Smooth muscle cell of the brain vasculature (primary cell): ENCODE results near the gene PPARA.

Experiments
- DNase-seq: peaks from one replicate; pipeline ENCODE4 v3.0.0-alpha.2; 2012; ENCODE audit warnings: low read depth, low spot score

The PPARA gene

DNA sequence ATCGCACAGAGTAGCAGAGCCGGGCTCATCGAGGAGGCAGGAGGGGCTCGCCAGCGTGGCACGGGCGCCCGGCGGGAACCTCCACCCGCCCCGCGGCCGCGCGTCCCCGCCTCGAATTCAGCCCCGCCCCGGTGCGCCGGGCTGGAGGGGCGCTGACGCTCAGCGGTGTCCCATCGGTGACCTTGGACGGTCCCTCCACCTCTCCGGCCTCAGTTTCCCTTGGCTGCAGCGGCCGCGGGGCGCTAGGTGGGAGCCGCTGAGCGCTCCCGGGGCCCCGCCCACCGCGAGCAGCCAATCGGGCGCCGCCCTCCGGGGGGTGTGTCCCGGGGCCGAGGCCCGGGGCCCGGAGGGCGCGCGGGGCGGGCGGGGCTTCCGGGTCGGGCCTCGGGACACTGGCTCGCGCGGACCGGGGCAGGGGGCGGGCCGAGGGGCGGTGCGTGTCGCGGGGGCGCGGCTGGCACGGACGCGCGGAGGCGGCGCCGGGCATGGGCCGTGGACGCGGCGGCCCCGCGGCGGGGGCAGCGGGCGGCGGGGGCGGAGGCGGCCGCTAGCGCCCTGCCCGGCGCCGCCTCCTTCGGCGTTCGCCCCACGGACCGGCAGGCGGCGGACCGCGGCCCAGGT is at the start of gene PPARA:
Gene PPARA, plus strand, starts transcription at position 493 of the 621 bp plus-strand sequence. CDS start 47,858 bp downstream, outside the sequence.
- DNase-seq = no peak

DNA sequence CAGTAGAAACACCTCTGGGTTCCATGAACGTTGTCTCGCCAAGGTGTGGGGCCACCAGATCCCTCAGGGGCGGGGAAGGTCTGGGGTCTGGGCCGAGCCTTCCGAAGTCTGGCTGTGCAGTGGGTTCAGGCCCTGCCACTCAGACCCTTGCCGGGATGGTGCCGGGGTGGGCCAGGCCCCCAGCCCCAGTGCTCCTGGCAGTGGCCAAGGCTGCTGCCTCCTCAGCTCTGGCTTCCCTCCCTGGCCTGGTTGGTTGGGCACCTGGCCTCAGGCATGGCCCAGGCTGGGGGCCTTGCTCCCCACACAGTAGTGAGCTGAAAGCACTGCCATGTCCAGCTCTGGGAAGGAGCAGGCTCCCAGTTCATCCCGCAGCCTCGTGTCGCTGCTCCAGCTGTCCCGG is 48.2 kb upstream of the PPARA start:
- no peak for DNase-seq

DNA sequence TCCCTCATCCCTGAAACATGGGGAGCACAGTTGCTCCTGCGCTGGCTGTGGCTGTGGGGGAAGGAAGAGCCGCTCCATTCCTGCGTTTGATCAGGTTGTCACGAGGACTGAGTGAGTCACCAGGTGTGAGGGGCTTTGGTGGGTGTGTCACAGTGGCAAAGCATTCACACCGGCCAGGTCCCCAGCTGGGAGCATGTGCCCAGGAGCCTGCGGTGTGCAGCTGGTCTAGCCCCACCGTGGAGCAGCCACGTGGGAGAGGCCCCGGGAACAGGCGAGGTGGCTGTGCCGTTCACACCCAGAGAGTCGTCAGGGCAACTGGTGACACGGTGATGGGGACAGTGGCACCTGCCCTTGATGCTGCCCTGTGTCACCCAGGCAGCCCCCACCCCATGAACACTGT is 47.6 kb upstream of the PPARA start:
- DNase-seq = no peak

DNA sequence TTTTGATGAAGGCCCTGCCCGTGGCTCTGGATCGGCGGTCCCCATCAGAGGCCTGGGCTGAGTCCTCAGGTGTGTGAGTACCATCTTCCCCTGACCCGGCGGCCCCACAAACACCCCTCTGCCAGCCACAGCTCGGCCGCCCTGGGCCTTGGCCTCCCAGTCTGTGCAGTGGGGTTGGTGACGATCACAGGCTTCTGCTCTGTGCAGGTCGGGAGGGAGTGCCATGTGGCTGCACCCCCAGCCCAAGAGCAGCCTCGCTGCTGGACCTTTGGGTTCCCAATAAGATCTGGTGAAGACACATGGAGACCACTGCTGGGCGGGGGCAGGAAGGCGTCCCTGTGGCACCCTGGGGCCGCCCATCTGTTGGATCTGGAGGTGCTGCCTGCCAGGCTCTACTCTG is 47.1 kb upstream of the PPARA start:
- no peak for DNase-seq

DNA sequence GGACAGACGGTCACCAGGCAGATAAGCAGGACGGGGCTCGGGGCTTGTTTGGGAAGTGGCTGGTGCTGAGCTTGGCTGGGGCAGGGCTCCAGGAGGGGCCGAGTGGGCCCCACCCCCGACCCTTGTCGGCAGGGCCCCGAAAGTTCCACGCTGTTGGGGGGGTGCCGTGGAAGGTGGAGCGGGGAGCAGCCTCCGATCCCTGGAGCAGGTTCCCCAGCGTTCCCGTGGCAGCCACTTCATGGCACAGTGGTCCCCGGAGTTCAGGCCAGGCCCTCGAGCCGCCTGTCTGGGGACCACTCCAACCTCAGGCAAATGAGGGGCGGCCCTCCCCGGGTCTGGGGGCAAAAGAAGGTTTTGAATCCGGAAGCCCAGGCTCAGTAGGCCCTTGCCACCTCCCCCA is 46.7 kb upstream of the PPARA start:
- DNase-seq = no peak

DNA sequence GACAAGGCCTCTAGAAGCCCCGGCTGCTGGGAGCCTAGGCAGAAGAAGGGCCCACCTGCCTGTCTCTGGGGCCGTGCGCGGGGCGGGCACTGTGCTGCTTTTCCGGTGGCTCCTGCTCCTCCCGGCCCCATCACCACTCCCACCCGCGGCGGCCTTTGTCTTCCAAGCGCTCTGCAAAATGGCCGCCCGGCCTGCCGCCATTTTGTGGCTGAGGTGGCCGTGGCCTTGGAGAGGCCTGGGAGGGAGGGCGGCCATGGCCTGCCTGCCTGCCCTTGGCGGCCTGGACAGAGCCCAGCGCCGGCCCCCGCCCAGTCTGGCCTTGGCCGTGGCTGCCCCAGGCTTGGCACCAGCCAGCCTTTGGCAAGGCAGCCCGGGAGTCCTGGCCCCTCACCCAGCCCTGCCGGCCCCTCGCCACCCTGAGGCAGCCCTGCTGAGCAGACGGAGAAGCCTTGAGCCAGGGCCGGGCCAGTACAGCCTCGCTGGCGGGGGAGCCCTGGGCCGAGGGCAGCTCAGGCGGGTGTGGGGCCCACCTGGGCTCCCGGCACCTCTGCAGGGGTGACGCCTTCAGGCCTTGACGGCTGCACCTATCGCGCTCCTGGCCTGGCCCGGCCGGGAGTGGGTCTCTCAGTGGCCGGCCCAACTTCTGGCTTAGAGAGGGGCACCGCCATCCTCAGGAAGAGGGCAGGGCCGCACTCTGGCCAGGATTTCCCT is 46.0 kb upstream of the PPARA start:
- no peak for DNase-seq

DNA sequence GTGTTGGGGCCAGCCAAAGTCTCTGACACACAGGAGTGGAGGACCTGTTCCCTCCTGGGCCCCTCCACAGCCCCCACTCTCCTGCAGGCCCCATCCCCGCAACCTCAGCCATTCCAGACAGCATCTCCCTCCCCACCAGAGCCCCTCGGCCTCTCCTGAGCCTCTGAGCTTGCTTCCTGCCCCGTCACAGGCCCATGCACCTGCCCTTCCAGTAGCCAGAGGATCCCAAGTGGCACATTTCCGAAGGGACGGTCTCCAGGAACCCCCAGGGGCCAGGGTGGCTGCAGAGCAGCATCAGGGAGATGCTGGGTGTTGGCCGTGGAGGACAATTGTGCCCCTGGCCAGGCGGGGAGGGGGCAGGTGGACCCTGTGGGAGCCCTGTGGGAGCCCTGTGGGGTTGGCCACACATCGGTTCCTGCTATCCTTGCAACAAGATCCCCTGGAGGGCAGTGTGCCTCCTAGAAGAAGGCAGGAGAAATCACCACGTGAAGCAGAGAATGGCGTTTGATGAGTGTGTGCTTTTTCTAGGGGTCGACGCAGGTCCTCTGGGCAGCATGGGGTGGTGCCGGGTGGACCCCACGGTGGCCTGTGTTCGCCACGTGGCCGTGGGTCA is 45.3 kb upstream of the PPARA start:
- no peak for DNase-seq

DNA sequence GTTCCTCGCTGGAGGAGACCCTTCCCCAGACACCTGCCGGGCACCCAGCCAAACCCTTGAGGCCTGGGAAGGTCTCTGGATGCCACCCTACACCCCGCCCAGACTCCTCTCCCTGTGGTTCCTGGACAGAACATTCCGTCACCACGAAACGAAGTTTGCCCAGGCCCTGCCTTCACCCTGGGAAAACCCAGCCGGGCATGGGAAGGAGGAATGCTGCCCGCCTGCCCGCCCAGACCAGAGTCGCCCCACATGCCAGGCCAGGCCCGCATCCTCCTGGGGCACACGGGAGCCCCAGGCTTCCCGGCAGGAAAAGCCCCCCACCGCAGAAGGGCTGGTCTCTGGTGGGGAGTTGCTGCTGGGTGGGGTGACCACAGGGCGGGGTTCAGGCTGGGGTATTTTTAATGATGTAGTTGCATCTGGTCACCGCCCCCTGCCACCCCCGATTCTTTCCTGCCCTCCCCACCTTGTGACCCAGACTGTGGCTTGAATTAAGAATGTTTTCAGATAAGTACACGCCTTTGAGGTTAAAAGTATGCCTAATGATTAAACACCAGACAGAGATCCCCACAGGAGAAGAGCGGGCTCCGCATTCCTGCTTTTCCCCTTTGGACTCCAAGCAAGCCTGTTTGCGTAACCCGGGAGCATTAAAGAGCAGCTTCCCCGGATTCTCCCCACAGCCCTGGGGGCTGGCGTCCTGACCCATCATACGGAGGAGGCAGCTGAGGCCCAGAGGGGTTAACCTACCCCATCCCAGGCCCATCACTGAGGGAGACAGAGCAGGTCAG is 44.6 kb upstream of the PPARA start:
- no peak for DNase-seq

DNA sequence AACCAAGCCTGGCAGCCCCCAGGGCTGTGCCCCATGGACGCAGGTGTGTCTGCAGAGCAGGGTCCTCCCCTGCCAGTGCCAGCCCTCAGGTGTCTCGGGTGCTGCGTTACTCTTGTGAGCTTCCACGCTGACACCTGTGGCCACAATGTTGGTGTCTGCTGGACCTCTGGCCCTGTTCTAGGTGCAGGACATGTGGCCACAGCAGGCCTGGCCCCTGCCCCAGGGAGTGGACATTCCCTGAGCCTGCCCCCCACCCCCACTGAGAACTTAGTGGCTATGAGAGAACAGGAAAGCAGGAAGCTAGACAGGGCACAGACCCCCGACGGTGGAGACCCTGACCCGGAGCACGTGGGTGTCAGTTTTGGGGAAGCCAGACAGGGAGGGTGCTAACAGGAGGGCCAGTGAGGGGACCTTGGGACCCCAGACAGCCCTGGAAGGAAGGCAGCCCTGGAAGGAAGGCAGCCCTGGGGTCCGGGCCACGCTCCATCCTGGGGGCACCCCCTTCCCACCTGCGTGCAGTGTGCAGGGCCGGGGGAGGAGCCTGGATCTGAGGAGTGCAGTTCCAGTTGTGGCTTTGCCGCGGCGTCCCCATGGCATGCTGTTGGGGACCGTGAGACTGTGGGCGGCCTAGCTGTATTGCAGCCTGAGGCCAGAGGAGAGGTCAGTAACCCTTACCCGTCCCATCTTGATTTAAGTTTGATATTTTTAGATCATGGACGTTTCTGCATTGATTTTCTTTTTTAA is 43.9 kb upstream of the PPARA start:
- DNase-seq = no peak

DNA sequence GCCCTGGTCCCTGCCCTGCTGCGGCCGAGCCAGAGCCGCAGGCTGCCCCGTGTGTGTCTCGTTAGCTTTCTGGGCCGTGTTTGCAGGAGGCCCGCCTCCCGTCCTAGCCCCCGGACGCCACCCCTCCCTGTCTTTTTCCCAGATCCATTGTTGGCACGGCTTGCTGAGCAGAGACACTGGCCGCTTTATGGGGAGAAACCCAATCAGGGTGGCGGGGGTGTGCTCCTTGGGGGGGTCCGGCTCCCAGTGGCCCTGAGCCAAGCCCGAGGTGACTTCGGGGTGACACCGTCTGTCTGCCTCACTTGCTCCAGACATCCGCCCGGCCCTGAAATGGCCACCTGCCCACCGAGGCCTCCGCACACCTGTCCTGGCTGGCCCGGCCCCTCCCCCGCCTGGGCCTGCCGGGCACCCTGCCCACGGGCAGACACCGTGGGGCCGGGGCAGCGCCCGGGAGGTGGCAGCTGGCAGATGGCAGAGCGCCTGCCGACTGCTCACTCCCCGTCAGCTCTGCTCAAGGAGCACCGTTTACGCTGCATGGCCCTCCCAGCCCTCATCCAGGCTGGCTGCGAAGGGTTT is 43.1 kb upstream of the PPARA start:
- no peak for DNase-seq

DNA sequence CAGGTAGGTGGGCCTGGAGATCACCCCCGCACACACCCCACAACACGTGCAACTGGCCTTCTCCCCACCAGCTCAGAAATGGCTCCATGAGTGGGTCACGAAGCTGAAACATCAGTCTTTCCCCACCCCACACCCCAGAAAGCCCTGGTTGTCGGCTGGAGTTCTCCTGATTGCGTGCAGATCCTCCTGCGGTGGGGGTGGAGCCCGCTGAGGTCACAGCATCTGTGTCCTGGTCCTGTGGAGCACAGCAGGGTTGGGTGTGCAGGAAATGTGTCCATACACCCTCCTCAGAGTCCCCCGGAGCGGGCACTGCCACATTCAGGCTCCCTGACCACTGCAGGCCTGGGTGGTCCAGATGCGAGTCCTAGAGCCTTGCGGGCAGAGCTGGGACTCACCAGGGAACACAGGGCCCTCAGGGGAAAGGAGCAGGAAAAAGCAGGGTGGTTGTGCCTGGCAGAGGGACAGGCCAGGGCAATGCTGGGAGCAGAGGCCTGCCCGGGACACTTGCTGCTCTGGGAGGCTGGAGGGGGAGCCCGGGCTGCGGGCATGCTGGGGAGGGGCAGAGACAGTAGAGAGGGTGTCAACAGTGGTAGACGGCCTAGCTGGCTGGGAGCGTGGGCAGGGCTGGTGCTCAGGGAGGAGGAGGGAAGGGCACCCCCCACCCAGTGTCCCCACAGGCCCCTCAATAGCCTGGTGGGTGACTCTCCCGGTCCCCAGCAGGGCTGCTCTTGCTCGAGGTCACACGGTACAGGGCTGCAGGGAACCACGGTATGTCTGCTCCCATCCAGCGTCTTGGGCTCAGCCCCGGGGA is 42.4 kb upstream of the PPARA start:
- no peak for DNase-seq

DNA sequence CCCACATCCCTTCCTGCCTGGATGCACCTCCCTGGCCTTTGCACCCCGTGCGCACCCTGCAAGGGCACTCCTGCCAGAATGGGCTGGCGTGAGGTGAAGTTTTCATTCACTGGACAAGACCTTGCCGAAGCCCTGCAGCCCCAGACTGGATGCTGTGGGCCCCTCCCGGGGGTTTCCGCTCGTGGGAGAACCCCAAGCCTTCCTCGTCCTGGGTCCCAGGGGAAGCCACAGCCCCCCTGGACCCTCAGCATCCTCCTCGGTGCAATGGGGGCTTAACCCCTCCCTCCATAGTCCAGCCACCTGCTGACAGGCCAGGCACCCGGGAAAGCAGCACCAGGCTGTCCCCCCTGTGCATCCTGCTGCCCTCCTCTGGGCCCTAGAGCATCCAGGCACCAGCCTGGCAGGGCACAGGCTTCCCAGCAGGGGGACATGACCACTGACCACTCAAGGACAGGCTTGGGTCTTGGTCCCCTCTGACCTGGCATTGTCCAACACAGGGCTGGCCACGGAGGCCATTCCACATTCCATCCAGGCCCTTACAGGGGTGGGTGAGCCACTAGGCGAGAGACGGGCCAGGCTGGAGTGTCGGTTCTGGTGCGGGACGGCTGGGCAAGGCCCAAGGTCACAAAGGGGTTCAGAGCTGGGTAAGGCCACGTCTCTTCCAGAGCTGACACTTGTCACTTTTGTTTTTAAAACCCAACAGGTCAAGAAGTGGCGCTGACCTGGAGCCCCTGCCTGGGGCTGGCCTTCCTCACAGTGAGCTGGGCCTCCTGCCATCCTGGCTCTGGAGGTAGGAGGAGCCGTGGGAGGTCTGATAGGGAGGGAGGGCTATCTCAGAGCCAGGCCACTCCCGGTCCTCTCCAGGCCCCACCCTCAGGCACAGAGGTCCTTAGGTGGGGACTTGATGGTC is 41.5 kb upstream of the PPARA start:
- DNase-seq = no peak

DNA sequence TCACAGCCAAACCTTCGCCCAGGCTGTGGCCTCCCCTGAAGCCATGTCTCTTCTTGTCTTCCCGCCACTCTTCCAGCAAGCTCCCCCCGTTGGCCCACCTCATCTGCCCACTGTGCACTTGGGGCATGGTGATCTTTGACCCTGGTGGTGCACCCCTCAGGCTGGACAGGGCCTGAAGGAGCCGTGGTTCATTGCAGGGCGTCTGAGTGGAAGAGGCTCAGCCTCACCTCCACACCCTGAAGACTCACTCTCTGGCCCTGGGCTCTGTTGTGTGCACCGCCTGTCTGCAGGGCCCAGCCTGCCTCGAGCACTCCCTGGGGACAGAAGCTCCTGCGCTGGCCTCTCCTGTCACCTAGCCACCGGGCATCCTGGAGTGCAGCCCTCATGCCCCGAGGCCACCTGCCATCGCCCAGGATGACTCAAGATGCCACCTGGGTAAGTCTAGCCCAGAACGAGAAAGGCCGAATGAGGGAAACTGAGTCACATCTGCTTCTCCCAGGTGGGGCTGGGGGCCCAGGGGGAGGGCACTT is 40.8 kb upstream of the PPARA start:
- no peak for DNase-seq

DNA sequence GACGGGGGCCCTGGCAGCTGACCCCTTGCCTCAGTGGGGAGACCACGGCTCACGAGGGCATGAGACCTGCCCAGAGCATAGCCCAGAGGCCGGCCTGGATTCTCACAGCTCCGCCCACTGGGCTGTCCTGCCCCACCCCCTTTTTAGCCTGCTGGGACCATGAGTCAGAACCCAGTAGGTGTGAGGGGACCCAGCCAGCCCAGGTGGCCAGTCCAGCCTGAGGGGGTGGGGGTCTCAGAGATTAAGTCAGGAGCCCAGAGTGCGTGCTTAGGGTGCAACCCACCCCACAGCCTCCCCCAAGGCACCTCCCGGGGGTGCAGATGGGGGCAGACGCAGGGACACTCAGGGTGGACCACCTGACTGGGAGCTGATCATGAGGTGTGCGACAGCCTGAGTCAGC is 40.1 kb upstream of the PPARA start:
- DNase-seq = no peak

DNA sequence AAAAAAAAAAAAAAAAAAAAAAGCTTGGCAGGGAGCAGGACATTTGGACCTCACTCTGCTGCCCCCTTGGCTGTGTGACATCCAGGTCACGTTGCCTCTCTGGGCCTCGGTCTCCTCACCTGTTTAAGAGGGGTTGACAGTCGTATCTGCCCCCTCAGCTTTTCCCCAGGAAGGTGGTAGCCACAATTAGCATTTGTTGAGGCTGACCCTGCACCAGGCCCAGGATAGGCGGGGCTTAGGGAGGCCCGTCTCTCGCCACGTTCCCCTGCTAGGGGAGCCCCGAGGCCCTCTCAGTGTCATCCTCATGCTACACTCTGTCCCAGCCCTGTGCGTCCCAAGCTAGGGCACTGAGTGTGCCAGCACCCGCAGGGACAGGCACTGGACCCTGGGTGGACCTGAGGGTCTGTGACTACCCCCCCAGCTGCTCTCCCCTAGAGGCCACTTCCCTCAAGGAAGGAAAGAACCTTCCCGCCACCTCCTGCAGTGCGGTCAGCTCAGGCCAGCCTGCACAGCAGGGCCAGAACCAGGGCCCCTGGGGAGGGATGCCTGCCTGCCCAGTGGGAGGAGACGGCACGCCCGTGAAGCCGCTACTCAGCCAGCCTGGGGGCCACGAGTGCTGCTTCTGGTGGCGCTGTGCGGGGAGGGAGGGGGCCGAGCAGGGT is 38.5 kb upstream of the PPARA start:
- DNase-seq = no peak

DNA sequence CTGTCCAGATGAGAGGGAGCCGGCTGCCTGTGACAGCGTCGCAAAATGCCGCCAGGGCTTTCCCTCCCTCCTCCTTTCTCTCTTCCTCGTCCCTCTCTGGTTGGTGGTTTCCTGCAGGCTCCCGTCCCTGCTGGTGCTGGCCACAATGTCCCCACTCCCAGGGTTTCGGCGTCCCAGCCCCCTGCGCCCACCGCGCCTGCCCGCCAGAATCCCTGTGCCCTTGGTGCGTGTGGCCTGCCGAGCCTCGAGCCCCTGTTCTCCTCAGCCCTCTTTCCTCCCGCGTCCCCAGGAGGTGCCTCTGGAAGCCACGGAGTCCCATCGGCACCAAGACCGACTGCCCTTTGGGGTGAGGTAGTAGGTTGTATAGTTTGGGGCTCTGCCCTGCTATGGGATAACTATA is 37.9 kb upstream of the PPARA start:
- no peak for DNase-seq

DNA sequence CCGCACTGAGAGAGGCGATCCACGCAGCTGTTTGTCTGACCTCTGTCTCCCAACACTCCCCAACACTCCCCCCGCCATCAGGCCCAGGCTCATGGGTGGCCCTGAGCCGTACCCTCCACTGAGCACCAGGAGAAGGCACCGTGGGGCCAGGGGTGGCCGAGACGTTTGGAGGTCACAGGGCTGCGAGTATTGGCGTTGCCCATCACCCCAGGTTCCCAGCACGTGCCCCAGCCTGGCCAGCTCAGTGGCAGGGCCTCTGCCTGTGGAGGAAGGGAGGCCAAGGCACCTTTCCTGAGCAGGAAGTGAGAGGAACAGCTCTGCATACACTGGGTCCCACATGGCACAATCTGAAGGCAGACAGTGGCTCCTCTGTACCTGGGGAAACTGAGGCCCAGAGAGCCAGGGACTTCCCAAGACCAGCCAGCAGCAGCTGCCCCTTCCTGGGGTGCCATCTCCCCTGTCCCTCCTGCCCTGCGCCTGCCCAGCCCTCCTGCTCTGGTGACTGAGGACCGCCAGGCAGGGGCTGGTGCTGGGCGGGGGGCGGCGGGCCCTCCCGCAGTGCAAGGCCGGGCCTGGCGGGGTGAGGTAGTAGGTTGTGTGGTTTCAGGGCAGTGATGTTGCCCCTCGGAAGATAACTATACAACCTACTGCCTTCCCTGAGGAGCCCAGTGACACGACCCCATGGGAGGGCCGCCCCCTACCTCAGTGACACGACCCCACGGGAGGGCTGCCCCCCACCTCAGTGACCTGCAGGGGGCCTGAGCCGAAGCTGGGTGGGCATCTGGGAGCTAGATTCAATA is 37.0 kb upstream of the PPARA start:
- no peak for DNase-seq
